SJCRH30 (cell line): ENCODE results near the gene MRPL47. TPM values are rescaled to one million over a fixed set of nuclear protein-coding genes. Genes with fewer than 3 reads are reported as not detected.
"Not testable (repeated sequence)": the region's sequence is repeated elsewhere in the genome, so short reads cannot be mapped to it uniquely, and the experiment has no call there.

Experiments
- DNase-seq, 2 experiments: peaks; one replicate each; pipeline ENCODE4 v3.0.0-alpha.2; 2015 to 2020
- H3K27ac ChIP-seq: fragments of 250-450 bp; sonication (Bioruptor Pico); 2 replicates; pipeline ENCODE4 v1.5.1; 2020; ENCODE audit warnings: mild to moderate bottlenecking, moderate library complexity
- H3K27me3 ChIP-seq: fragments of 250-450 bp; sonication (Bioruptor Pico); 2 replicates; pipeline ENCODE4 v1.5.1; 2020; ENCODE audit warnings: mild to moderate bottlenecking, moderate library complexity
- H3K36me3 ChIP-seq: fragments of 250-450 bp; sonication (Bioruptor Pico); 2 replicates; pipeline ENCODE4 v1.5.1; 2020; ENCODE audit warnings: mild to moderate bottlenecking, moderate library complexity
- H3K4me1 ChIP-seq: fragments of 250-450 bp; sonication (Bioruptor Pico); 2 replicates; pipeline ENCODE4 v1.5.1; 2020; ENCODE audit warnings: mild to moderate bottlenecking, moderate library complexity
- H3K4me3 ChIP-seq: fragments of 250-450 bp; sonication (Bioruptor Pico); 2 replicates; pipeline ENCODE4 v1.5.1; 2020; ENCODE audit warnings: mild to moderate bottlenecking, moderate library complexity
- H3K9me3 ChIP-seq: fragments of 250-450 bp; sonication (Bioruptor Pico); replicated peaks from 2 replicates; pipeline ENCODE4 v1.5.1; 2020; ENCODE audit warnings: mild to moderate bottlenecking, moderate library complexity
- total RNA-seq: library from RNA; depleted of rRNA; stranded (reverse); fragments of >200 nt; shearing (Covaris generic); gene quantifications from 2 replicates; pipeline ENCODE4 v1.2.3, GENCODE V29; 2014; rRNA removed

The MRPL47 gene
- 48.2 and 58.2 TPM in 2 replicates for total RNA-seq

DNA sequence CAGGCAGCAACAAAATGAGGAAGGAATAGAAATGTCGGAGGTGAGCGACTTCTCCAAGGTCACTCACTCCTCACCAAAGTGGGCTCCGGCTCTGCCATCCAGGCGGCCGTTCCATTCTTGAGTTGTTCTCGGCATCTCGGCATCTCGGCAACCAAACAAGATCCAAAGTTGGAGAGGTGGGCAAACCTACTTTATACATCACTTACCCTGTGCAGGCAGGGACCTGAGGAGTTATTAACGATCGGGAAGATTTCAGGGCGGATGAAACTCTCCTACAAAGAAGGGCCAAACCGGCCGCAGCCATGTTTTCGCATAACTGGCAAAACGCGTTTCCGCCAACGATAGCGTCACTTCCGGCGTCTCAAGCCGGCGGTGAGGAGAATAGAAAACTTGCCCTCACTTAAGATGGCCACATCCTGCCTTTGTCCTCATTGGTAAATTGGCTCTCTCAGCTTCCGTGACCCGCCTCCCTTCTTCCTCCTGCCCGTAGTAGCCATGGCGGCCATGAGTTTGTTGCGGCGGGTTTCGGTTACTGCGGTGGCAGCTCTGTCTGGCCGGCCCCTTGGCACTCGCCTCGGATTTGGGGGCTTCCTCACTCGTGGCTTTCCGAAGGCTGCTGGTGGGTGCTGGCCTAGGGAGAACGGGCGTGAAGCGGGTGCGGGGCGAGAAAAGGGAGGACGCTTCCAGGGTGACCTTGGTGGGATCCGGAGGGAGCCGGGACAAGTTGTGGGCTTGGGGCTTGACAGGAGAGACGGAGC is at the start of gene MRPL47, which contains the start of gene NDUFB5:
MRPL47 (minus strand) TSS at position 318 of the 758 bp plus-strand sequence; CDS start at position 304, 14 bp downstream.
NDUFB5 (plus strand) TSS at position 474 of the 758 bp plus-strand sequence; CDS start at position 496, 22 bp downstream.
- Histone ChIP-seq H3K4me1 (peaks cover 6% of the 10 kb centered on the region), H3K27me3 (no peaks in the 10 kb centered on the region), H3K36me3 (peaks cover 28% of the 10 kb centered on the region), H3K4me3 (peak within 1 kb of the TSS; percentile 81), H3K9me3 (no peaks in the 10 kb centered on the region), H3K27ac (peak within 1 kb of the TSS; percentile 86)
- peak; percentile 89 to 95 for DNase-seq

DNA sequence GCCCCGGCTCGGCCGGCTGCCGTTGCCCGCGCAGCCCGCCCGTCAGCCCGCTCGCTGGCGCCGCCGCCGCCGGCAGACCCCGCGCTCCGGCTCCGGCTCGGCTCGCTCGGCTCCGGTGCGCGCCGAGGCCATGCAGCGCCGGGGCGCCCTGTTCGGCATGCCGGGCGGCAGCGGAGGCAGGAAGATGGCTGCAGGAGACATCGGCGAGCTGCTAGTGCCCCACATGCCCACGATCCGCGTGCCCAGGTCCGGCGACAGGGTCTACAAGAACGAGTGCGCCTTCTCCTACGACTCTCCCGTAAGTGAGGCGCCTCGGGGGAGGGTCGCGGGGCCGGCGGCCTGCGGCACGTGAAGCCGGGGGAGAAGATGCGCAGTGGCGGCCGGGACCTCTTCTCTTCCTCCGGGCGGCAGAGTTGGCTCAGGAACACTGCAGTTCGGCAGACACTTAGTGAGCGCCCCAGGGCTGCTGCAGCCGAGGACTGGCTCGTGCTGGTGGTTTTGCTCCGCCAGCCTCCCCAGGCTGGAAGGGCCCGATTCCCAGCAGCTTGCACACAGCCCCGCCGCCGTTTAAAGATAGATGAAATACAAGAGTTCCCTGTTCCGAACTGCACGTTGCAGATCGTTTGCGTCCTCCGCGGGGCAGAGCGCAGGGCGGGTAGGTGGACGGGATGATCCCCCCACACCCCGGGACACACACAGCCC is 48.8 kb upstream of the MRPL47 start:
- Histone ChIP-seq H3K27ac (peak overlapping the region; percentile 67), H3K36me3 (no peaks in the 10 kb centered on the region), H3K4me1 (peaks cover 4% of the 10 kb centered on the region; the same call in 1 of the 2 replicates), H3K9me3 (no peaks in the 10 kb centered on the region), H3K27me3 (no peaks in the 10 kb centered on the region), H3K4me3 (peak overlapping the region; percentile 97)
- DNase-seq, result peak; percentile 78 to 82

- Histone ChIP-seq H3K4me3 (peak within 1 kb of the TSS; percentile 97), H3K36me3 (no peaks in the 10 kb centered on the region), H3K4me1 (peaks cover 4% of the 10 kb centered on the region; the same call in 1 of the 2 replicates), H3K27me3 (no peaks in the 10 kb centered on the region), H3K27ac (peak within 1 kb of the TSS; percentile 67), H3K9me3 (no peaks in the 10 kb centered on the region)
- peak; percentile 69 to 77 for DNase-seq
Observed at GRCh38 chr3:179652447-179653095, 48.1 kb upstream of the MRPL47 start, which contains the start of gene USP13. USP13 (plus strand) TSS chr3:179653040; CDS start chr3:179653226, 186 bp downstream.

DNA sequence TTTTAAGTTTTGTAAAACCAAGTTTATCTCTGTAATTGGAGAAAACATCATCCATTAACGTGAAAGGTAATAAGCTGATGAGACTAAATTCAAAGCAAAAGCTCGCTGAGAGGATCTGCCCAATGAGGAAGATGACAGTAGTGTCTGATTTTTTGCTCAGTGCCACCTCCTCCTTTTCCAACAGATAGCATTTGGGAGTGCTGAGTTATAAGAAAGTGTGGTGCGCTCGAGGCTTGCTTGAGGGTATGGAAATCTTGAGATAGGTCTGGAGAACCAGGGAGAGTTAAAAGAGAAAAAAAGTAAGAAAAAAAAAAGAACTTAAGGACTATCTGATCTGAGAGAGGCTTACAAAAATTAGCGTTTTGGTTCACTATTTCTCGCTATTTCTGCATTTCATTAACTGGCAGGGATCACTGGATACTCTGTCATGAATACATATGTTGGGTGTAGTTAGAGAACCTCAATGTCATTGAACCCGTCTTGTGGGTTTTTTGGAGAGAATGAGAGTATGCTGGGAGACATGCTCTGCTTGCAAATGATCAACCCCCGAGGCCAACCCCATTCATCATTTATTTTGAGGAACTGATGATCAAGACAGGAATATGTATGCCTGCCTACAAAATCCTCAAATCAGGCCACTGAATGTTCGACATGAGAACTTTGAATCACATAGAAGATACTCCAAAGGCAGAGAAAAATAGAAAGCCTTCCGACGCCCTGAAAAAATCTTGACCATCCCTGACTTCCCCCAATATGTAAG is 47.4 kb upstream of the MRPL47 start:
- Histone ChIP-seq H3K27ac (peak overlapping the region; percentile 52), H3K9me3 (no peaks in the 10 kb centered on the region), H3K4me1 (peaks cover 4% of the 10 kb centered on the region; the same call in 1 of the 2 replicates), H3K27me3 (no peaks in the 10 kb centered on the region), H3K36me3 (no peaks in the 10 kb centered on the region), H3K4me3 (peak overlapping the region; percentile 97)
- DNase-seq, result peak in 1 of 2 experiments; percentile 3

GRCh38 chr3:179646177-179646576 is 41.7 kb upstream of the MRPL47 start:
- no peak overlapping the region for H3K4me3 ChIP-seq
- DNase-seq, result no peak
- H3K27me3 ChIP-seq, result no peaks in the 10 kb centered on the region
- H3K4me1 ChIP-seq, result no peaks in the 10 kb centered on the region
- no peak overlapping the region for H3K27ac ChIP-seq
- no peaks in the 10 kb centered on the region for H3K9me3 ChIP-seq
- H3K36me3 ChIP-seq, result no peaks in the 10 kb centered on the region

GRCh38 chr3:179643837-179644236 is 39.4 kb upstream of the MRPL47 start:
- H3K4me1 ChIP-seq, DNase-seq, H3K9me3 ChIP-seq, H3K27ac ChIP-seq, H3K36me3 ChIP-seq, H3K27me3 ChIP-seq, H3K4me3 ChIP-seq: not testable (repeated sequence)

- no peak for DNase-seq
- Histone ChIP-seq H3K27ac (no peak overlapping the region), H3K4me3 (no peak overlapping the region), H3K4me1 (no peaks in the 10 kb centered on the region), H3K9me3 (no peaks in the 10 kb centered on the region), H3K36me3 (no peaks in the 10 kb centered on the region), H3K27me3 (no peaks in the 10 kb centered on the region)
Observed at GRCh38 chr3:179642871-179643270, 38.4 kb upstream of the MRPL47 start.

DNA sequence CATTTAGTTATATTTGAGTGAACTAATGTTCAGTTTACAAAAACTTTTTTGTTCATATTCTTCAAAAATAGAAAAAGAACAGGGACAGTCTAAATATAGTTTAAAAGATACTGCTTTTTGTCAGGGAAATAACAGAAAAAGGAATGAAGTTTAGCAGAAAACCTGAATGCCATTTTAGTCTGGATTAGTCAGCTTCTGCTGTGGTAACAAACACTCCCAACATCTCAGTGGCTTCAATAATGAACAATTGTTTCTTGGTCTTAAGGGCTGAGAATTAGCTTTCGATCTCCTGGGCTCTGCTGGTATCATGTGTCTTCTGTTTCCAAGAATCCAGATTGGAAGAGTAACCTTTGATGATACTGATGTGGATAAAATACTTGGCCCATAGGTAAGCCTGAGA is 36.0 kb upstream of the MRPL47 start:
- Histone ChIP-seq H3K4me3 (no peak overlapping the region), H3K27ac (no peak overlapping the region), H3K4me1 (no peaks in the 10 kb centered on the region), H3K9me3 (no peaks in the 10 kb centered on the region), H3K36me3 (no peaks in the 10 kb centered on the region), H3K27me3 (no peaks in the 10 kb centered on the region)
- DNase-seq, result no peak

DNA sequence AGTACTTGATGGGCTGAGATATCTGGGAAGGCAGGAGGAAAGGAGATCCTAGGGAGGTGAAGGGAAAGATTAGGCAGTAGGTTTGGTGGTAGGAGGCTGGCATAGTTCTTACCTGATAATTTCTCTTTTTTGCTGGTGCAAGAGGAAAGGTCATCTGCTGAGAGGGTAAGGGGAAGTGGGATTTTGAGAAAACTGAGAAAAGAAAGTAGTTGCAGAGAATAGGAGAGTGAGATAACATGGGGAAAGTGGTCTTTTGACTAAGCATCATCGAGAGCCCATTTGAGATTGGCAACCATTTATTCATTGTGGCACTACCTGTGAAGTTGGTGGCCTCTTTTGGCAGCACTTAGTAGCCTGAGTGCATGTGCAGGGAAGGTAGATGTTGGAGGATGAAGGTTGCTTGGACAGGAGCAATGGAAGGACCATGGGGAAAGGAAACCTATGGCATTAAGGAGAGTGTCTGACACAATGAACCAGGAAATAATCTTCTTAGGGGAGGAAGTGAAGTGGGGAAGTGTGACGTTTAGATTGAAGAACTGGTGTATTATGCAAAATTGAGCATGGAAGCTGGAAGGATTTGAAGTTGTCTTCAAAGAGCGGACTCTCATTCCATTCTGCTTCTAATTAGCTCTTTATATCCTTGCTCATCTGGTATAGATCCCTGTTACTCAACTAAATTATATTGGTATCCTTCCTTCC is 26.5 kb upstream of the MRPL47 start:
- Histone ChIP-seq H3K27ac (no peak overlapping the region), H3K36me3 (no peaks in the 10 kb centered on the region), H3K27me3 (no peaks in the 10 kb centered on the region), H3K4me1 (no peaks in the 10 kb centered on the region), H3K4me3 (no peak overlapping the region), H3K9me3 (no peaks in the 10 kb centered on the region)
- DNase-seq, result no peak

DNA sequence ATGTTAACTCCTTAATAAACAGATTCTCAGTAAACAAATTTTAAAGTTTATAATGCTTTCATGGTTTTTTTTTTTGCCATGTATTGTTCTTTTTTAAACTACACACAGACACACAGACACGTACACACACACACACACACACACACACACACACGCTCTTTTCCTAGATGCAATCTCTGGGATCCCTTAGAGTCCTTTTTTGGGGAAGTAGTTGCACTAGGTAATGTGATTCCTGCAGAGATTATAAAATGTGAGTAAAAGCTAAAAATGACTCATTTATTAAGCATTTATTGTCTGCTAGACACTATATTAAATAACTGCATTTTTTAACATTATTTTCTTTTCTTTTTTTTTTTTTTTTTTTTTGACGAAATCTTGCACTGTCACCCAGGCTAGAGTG is 20.0 kb upstream of the MRPL47 start:
- Histone ChIP-seq H3K27me3 (no peaks in the 10 kb centered on the region), H3K9me3 (no peaks in the 10 kb centered on the region), H3K27ac (no peak overlapping the region), H3K4me3 (no peak overlapping the region), H3K4me1 (no peaks in the 10 kb centered on the region), H3K36me3 (peaks cover 26% of the 10 kb centered on the region)
- DNase-seq, result no peak

DNA sequence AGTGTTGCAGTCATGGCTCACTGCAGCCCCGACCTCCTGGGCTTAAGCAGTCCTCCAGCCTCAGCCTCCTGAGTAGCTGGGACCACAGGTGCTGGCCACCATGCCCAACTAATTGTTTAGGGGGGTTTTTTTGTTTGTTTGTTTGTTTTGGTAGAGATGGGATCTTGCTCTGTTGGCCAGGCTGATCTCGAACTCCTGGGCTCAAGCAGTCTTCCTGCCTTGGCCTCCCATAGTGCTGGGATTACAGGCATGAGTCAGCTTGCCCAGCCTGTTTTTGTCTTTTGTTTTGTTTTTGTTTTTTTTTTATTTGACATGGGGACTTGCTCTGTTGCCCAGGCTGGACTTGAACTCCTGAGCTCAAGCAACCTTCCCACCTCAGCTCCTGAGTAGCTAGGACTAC is 17.6 kb upstream of the MRPL47 start:
- Histone ChIP-seq H3K27ac (no peak overlapping the region), H3K36me3 (peaks cover 41% of the 10 kb centered on the region), H3K4me3 (no peak overlapping the region), H3K4me1 (no peaks in the 10 kb centered on the region), H3K27me3 (no peaks in the 10 kb centered on the region), H3K9me3 (no peaks in the 10 kb centered on the region)
- no peak for DNase-seq

DNA sequence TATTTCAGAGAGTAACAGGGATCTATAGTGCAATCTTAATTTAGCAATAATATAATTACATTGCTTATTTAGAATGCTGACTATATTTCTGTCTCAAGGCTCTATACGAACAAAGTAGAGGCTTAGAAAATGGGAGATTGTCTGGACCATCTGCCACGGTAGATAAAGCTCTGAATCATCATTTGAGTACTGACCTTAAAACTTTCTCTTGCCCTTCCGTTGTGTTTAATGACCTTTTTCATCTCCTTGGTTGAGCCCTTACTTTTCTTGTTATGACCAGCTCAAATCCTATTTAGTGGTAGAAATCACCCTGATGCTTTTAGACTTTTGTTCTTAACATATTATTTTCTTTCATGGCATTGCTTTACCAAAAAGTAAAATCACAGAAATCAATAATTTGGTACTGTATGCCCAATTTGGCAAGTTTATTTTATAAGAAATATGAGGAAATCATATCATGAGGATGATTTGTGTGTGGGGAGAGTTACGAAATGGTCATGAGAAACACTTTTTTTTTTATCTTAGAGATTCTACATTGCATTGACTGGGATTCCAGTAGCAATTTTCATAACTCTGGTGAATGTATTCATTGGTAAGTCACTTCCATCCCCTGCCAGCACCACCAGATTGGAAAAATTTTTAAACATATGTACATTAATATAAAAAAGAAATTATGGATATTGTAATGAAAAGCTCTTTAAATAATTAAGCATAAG is 11.2 kb upstream of the MRPL47 start:
- no peaks in the 10 kb centered on the region for H3K4me1 ChIP-seq
- H3K4me3 ChIP-seq, result no peak overlapping the region
- H3K9me3 ChIP-seq, result no peaks in the 10 kb centered on the region
- no peak overlapping the region for H3K27ac ChIP-seq
- peaks cover 18% of the 10 kb centered on the region for H3K36me3 ChIP-seq
- no peaks in the 10 kb centered on the region for H3K27me3 ChIP-seq
- DNase-seq, result no peak

DNA sequence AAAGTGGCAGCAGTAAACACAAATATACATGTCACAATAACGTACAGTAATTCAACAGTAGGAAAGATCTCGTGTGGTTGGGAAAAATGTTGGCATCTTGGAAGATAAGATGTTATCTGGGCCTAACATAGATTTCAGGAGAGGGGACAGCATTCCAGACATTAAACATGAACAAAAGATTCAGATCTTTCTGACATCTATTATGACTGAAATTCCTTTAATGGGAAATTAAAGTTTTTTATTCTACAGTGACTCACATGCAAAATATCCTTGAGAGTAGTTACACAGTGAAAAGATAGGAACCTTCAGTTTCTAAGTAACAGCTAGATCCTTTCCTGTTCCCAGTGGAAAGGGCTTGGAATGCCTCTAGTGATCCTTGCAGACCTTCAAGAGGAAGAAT is 9.4 kb upstream of the MRPL47 start:
- Histone ChIP-seq H3K4me3 (no peak overlapping the region), H3K36me3 (peaks cover 13% of the 10 kb centered on the region), H3K27ac (no peak overlapping the region), H3K4me1 (no peaks in the 10 kb centered on the region), H3K9me3 (no peaks in the 10 kb centered on the region), H3K27me3 (no peaks in the 10 kb centered on the region)
- DNase-seq, result no peak
